Nephron (organoid): ENCODE results near the gene ITGA7.

Source experiments
- H3K27ac Mint-ChIP-seq, 3 experiments: 2 replicates each; pipeline ENCODE4 v1.8.0; 2020; ENCODE audit warnings: mixed read lengths in 3 of 3, mild to moderate bottlenecking in 2 of 3, moderate library complexity in 1 of 3
- H3K27me3 Mint-ChIP-seq: 2 replicates; pipeline ENCODE4 v1.8.0; 2021; ENCODE audit warnings: low read depth, mild to moderate bottlenecking, moderate library complexity, mixed read lengths
- H3K36me3 Mint-ChIP-seq: 2 replicates; pipeline ENCODE4 v1.8.0; 2020; ENCODE audit warnings: low read depth, mixed read lengths
- H3K4me1 Mint-ChIP-seq: 2 replicates; pipeline ENCODE4 v1.8.0; 2020; ENCODE audit warnings: mixed read lengths
- H3K4me3 Mint-ChIP-seq, 3 experiments: 2 replicates each; pipeline ENCODE4 v1.8.0; 2020; ENCODE audit warnings: mild to moderate bottlenecking in 3 of 3, mixed read lengths in 3 of 3, moderate library complexity in 2 of 3
- H3K9me3 Mint-ChIP-seq: 2 replicates; pipeline ENCODE4 v1.8.0; 2020; ENCODE audit warnings: mixed read lengths
- TF ChIP-seq, protein P1 (sequence below), 3 experiments: fragments of 200-600 bp; sonication (generic); IDR thresholded peaks; one replicate each; pipeline ENCODE4 v1.5.0; 2021; ENCODE audit warnings: antibody characterized with exemption in 3 of 3; ENCODE audit not compliant: unreplicated experiment in 3 of 3

Gene ITGA7

DNA sequence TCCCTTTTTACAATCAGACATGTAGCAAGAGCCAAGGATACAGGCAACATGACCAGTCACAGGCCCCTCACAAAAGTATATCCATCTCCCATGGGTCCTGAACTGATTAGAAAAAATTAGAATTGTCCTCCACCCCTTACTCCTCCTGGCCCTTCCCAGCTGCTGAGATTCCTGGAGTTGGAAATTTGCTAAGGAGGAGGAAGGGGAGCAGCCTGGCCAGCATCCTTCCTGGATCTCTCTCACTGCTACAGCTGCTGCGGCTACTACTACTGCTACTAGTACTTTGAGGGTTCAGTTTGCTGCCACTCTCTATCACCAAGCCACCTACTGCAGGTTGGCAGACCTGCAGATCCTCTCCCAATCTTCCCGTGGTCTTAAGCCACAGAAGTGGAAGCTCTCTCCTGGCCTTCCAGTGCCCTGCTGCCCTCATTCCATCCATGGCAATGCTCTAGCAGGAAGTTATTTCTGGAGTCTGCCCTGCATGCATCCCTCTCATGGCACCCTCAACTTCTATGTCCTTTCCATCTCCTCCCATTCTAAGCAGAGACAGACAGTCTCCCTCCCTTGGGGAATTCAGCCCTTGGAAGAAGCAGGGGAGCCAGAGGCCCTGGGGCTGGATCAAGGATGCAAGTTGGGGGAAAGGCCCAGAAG lies 1.0 kb downstream of the ITGA7 start:
- TF ChIP-seq, protein P1, sequence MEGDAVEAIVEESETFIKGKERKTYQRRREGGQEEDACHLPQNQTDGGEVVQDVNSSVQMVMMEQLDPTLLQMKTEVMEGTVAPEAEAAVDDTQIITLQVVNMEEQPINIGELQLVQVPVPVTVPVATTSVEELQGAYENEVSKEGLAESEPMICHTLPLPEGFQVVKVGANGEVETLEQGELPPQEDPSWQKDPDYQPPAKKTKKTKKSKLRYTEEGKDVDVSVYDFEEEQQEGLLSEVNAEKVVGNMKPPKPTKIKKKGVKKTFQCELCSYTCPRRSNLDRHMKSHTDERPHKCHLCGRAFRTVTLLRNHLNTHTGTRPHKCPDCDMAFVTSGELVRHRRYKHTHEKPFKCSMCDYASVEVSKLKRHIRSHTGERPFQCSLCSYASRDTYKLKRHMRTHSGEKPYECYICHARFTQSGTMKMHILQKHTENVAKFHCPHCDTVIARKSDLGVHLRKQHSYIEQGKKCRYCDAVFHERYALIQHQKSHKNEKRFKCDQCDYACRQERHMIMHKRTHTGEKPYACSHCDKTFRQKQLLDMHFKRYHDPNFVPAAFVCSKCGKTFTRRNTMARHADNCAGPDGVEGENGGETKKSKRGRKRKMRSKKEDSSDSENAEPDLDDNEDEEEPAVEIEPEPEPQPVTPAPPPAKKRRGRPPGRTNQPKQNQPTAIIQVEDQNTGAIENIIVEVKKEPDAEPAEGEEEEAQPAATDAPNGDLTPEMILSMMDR (IDR thresholded peaks at IDR 0.05; ENCODE audit: unreplicated experiment in 3 of 3), result no peak
- H3K9me3 Mint-ChIP-seq, result no peaks in the 10 kb centered on the region
- H3K27ac Mint-ChIP-seq, result peak overlapping the region in 2 of 3 experiments; percentile 44 to 89
- peak overlapping the region; percentile 82 to 90 (median 90) for H3K4me3 Mint-ChIP-seq
- no peaks in the 10 kb centered on the region for H3K36me3 Mint-ChIP-seq
- H3K4me1 Mint-ChIP-seq, result peaks cover 76% of the 10 kb centered on the region
- H3K27me3 Mint-ChIP-seq, result peaks cover 36% of the 10 kb centered on the region

DNA sequence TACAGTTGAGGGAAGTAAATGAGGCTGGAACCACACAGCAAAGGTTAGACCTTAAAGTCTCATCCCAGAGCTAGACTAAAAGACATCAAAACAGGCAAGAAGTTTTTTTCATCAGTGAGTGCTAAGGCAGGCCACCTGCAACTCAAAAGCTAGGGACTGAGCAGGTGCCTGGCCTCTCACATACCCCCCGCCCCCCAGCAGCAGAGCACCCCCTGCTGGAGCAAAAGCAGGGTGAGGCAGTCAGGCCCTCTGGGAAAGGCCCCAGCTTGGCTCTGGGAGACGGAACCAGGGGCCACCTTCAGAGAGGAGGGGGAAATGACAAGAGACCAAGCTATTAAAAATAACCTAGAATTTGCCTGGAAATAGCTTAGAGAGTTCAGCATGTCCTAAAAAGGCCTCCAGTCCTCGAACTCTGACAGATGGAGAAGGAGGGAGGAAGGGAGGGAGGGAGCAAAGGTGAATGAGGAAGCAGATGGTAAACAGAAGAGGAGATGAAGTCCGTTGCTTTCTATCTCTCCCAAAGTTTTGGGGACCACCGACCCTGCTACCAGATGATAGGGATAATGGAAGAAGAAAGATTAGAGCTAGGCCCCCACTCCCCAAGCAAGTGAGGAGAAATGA lies 1.8 kb downstream of the ITGA7 start:
- Mint-ChIP-seq H3K4me3 (peak overlapping the region; percentile 82 to 90 (median 90)), H3K36me3 (no peaks in the 10 kb centered on the region), H3K27me3 (peaks cover 35% of the 10 kb centered on the region), H3K4me1 (peaks cover 81% of the 10 kb centered on the region), H3K9me3 (no peaks in the 10 kb centered on the region), H3K27ac (peak overlapping the region in 2 of 3 experiments; percentile 49 to 89)
- TF ChIP-seq, protein P1 (IDR thresholded peaks at IDR 0.05; ENCODE audit: unreplicated experiment in 3 of 3), result peak in 1 of 3 experiments; percentile 17

DNA sequence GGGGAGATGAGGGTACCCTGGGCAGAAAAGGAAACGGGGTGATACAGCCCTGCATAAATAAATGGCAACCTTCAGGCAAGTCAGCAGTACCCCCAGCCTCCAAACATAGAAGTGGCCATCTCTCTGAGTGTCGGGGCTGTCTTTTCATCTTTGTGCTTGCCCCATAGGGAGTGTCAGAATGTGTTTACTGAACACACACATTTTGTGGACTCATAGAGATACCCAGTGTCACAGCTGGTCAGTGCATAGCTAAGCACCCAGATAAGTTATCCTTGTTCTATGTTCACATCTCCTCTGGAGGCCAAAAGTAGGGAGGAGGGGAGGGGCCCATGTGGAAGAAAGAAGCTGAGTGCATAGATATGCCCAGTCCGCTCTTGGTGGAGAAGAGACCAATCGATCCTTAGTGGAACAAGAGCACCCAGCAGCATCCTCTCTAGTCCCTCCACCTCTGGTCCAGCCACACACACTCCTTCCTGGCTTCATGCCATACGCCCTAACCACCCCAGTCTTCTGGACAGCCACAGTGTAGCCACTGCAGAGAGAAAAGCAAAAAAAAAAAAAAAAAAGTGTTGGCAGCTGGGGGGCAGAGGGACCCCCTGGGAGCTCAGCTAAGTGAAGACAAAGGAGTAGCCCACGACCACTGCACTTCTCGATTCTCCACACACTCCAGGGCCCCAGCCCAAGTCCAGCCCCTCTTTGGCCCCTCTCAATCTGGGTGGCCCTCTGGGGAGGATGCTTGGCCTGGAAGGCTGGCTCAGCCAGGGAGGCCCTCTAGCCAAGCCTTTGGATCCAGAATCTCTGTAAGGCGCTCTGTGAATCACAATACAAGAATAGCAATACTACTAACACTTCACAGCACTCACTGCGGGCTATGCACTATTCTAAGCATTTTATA lies 2.6 kb downstream of the ITGA7 start:
- Mint-ChIP-seq H3K36me3 (no peaks in the 10 kb centered on the region), H3K9me3 (no peaks in the 10 kb centered on the region), H3K4me3 (peak overlapping the region; percentile 34 to 90 (median 90)), H3K27ac (peak overlapping the region in 2 of 3 experiments; percentile 86 to 89), H3K4me1 (peaks cover 80% of the 10 kb centered on the region), H3K27me3 (peaks cover 30% of the 10 kb centered on the region)
- TF ChIP-seq, protein P1 (IDR thresholded peaks at IDR 0.05; ENCODE audit: unreplicated experiment in 3 of 3), result no peak

DNA sequence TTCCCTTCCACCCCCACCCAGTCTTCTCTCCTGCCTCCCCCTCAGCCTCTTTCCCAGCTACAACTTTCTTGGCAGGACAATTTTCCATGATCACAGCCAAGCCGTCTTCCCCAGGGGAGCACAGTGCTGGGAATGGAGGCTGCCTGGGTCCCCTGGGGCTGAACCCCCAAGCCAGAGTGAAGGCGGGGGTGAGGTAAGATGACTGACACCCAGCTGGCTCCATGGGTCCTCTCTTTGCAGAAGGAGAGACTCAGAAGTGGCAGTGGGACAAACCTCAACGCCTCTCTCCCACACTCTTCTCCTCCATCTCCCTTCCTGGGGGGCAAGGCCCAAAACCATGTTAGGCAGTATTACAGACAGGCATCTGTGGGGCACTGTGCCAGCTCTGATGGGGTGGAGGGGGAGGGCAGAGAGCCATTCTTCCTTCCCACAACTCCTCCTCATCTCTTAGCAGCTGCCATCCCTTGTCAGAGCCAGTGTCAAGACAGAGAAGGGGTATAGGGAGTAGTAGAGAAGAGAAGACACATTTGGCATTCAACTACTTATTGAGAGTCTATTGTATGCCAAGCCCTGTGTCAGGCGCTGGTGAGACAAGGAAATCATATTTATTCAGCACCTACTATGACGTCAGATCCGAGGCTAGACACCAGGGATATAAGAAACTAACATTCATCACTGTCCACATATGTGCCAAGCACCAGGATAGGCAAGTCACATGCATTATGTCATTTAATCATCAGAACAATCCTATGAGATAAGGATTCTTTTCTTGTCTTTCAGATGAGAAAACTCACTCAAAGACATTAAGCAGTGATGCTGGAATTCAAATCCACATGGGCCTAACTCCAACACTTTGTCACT lies 3.6 kb downstream of the ITGA7 start:
- H3K4me1 Mint-ChIP-seq, result peaks cover 71% of the 10 kb centered on the region

DNA sequence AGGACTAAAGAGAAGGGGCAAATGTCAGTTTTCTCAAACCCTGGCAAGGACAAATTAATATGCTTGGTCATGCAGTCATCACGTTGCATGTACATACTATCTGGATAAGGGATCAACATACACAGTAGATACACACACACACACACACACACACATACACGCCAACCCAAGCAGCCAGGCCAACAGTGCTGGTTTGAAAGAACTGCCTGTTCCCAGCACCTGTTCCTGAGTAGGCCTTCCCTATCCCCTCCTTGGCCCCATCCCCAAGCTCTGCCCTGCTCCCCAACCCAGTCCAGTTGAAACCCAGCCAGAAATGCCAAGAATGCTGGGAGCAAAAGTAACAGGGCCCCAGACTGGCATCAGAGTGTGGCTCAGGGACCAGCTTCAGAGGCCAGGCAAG lies 4.4 kb downstream of the ITGA7 start:
- peak overlapping the region in 2 of 3 experiments; percentile 86 to 89 for H3K27ac Mint-ChIP-seq
- peaks cover 63% of the 10 kb centered on the region for H3K4me1 Mint-ChIP-seq
- H3K36me3 Mint-ChIP-seq, result no peaks in the 10 kb centered on the region
- peaks cover 16% of the 10 kb centered on the region for H3K27me3 Mint-ChIP-seq
- H3K9me3 Mint-ChIP-seq, result no peaks in the 10 kb centered on the region
- TF ChIP-seq, protein P1 (IDR thresholded peaks at IDR 0.05; ENCODE audit: unreplicated experiment in 3 of 3), result no peak
- peak overlapping the region in 2 of 3 experiments; percentile 33 to 90 for H3K4me3 Mint-ChIP-seq

More for the DNA sequence above, 3.6 kb downstream of the ITGA7 start:
- no peaks in the 10 kb centered on the region for H3K36me3 Mint-ChIP-seq
- H3K9me3 Mint-ChIP-seq, result no peaks in the 10 kb centered on the region
- H3K27me3 Mint-ChIP-seq, result peaks cover 24% of the 10 kb centered on the region
- peak overlapping the region in 2 of 3 experiments; percentile 68 to 90 for H3K4me3 Mint-ChIP-seq
- TF ChIP-seq, protein P1 (IDR thresholded peaks at IDR 0.05; ENCODE audit: unreplicated experiment in 3 of 3), result no peak
- H3K27ac Mint-ChIP-seq, result peak overlapping the region in 2 of 3 experiments; percentile 86 to 89
